Parathyroid adenoma (tissue), 2 donors: ENCODE data around the gene MED7.

Source experiments
- H2AFZ ChIP-seq: fragments of 300-600 bp; sonication (generic); one replicate; pipeline ENCODE4 v1.7.0; 2017; ENCODE audit warnings: antibody characterized with exemption, mild to moderate bottlenecking
- H3K27ac ChIP-seq: fragments of 300-600 bp; sonication (generic); one replicate; pipeline ENCODE4 v1.7.0; 2017
- H3K27me3 ChIP-seq: fragments of 300-600 bp; sonication (generic); one replicate; pipeline ENCODE4 v1.7.0; 2017; ENCODE audit warnings: low read length; ENCODE audit not compliant: control insufficient read depth, insufficient read depth
- H3K36me3 ChIP-seq: fragments of 300-600 bp; sonication (generic); one replicate; pipeline ENCODE4 v1.7.0; 2017; ENCODE audit warnings: low read length; ENCODE audit not compliant: control insufficient read depth, insufficient read depth
- H3K4me1 ChIP-seq: fragments of 300-600 bp; sonication (generic); one replicate; pipeline ENCODE4 v1.7.0; 2017; ENCODE audit warnings: control low read depth
- H3K4me2 ChIP-seq: fragments of 300-600 bp; sonication (generic); one replicate; pipeline ENCODE4 v1.7.0; 2017; ENCODE audit warnings: low read length
- H3K4me3 ChIP-seq: fragments of 300-600 bp; sonication (generic); one replicate; pipeline ENCODE4 v1.7.0; 2017; ENCODE audit warnings: low read depth, low read length
- H3K79me2 ChIP-seq: fragments of 300-600 bp; sonication (generic); one replicate; pipeline ENCODE4 v1.7.0; 2017; ENCODE audit warnings: control low read depth
- H3K9ac ChIP-seq: fragments of 300-600 bp; sonication (generic); one replicate; pipeline ENCODE4 v1.7.0; 2017; ENCODE audit warnings: mild to moderate bottlenecking
- H3K9me3 ChIP-seq: fragments of 300-600 bp; sonication (generic); one replicate; pipeline ENCODE4 v1.7.0; 2017; ENCODE audit warnings: low read length; ENCODE audit not compliant: control insufficient read depth
- TF ChIP-seq, protein P1 (sequence below): fragments of 300-600 bp; sonication (generic); IDR thresholded peaks from one replicate; pipeline ENCODE4 v1.7.0; 2017; ENCODE audit warnings: antibody characterized with exemption, mild to moderate bottlenecking
- donor health status: primary hyperparathyroidism.

Gene MED7

DNA sequence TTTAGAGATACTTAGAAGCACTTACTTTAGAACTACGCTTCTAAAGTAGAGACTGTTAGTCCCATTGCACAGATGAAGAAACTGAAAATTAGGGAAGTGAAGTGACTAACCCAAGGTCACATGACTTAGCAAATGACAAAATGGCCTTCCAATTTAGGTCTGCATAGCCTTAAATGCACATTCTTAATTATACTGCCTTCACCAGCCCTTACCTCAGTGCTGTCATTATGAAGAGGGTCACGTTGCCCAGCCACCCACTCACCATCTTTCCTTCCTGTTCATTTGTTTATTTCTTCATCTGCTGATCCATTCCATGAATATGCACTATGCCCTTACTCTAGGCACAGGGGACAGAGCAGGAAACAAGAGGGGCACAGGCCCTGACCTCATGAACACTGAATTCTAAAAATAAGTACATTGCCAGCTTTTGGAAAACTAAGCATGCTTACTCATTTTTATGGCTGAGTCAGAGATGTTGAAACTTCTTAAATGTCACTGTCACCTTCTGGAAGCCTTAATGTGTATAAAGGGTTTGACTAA, 42.5 kb downstream of the MED7 start:
- Histone ChIP-seq H3K79me2 (no peaks in the 10 kb centered on the region), H3K9ac (no peak overlapping the region), H3K36me3 (no peaks in the 10 kb centered on the region), H3K4me1 (no peaks in the 10 kb centered on the region), H2AFZ (no peak overlapping the region), H3K9me3 (no peaks in the 10 kb centered on the region), H3K27me3 (no peaks in the 10 kb centered on the region), H3K27ac (no peak overlapping the region), H3K4me3 (no peak overlapping the region), H3K4me2 (no peak overlapping the region)
- TF ChIP-seq, protein P1, sequence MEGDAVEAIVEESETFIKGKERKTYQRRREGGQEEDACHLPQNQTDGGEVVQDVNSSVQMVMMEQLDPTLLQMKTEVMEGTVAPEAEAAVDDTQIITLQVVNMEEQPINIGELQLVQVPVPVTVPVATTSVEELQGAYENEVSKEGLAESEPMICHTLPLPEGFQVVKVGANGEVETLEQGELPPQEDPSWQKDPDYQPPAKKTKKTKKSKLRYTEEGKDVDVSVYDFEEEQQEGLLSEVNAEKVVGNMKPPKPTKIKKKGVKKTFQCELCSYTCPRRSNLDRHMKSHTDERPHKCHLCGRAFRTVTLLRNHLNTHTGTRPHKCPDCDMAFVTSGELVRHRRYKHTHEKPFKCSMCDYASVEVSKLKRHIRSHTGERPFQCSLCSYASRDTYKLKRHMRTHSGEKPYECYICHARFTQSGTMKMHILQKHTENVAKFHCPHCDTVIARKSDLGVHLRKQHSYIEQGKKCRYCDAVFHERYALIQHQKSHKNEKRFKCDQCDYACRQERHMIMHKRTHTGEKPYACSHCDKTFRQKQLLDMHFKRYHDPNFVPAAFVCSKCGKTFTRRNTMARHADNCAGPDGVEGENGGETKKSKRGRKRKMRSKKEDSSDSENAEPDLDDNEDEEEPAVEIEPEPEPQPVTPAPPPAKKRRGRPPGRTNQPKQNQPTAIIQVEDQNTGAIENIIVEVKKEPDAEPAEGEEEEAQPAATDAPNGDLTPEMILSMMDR = no peak

DNA sequence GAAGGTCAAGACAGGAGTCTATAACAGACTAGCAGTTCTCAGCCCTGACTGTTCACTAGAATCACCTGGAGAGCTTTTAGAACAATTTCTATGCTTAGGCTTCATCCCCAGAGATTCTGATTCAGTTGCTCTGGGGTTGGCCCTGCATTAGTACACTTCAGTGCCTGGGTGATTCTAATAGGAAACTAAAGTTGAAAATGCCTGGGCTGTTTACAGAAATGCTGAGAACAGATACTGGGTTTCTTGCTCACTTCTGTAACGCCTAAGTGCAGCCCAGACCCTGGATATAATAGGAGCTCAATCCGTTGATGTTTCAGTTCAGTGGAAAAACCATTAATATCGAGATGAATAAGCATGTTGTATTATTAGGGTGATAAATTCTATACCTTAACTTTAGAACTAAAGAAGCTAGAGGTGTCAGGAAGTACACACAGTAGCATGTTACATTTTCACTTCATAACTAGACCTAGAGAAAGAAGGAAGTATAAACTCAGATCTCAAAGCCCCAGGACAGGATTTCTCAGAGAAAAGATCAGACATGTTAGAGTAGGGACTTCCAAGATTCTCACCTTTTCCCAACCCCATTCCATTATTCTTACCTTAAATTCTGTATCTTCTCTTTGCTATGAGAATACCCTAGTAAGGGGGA, 54.2 kb downstream of the MED7 start:
- Histone ChIP-seq H3K27ac (no peak overlapping the region), H3K9ac (no peak overlapping the region), H3K27me3 (no peaks in the 10 kb centered on the region), H3K4me3 (no peak overlapping the region), H3K9me3 (no peaks in the 10 kb centered on the region), H3K4me2 (no peak overlapping the region), H3K4me1 (no peaks in the 10 kb centered on the region), H3K79me2 (no peaks in the 10 kb centered on the region), H2AFZ (no peak overlapping the region), H3K36me3 (no peaks in the 10 kb centered on the region)
- TF ChIP-seq, protein P1 = no peak
